K562 (cell line): Measurements from ENCODE around the gene SMIM3. TPM values are rescaled to one million over a fixed set of nuclear protein-coding genes. Genes with fewer than 3 reads are reported as not detected.
A peak's percentile ranks its signal among the peaks of the same experiment; 100 is the strongest.

ENCODE experiments used
- BHLHE40 ChIP-seq: IDR thresholded peaks from 2 replicates; pipeline ENCODE4 v1.6.1; 2011; ENCODE audit warnings: low read length, improper control_type of control experiment
- CHD2 ChIP-seq: IDR thresholded peaks from 2 replicates; pipeline ENCODE4 v1.6.1; 2011; ENCODE audit warnings: low read depth, low read length
- GABPA ChIP-seq: fragments of 200-800 bp; sonication (Bioruptor generic); conservative IDR thresholded peaks from 2 replicates; pipeline ENCODE4 v1.6.1; 2016; ENCODE audit warnings: low read depth, missing genetic modification characterization, missing compliant biosample characterization
- LCOR ChIP-seq: sonication (generic); formaldehyde crosslinking; IDR thresholded peaks from 2 replicates; pipeline ENCODE4 v1.8.0; 2022; ENCODE audit warnings: mild to moderate bottlenecking, missing genetic modification reagents
- MYNN ChIP-seq, 2 experiments: sonication (generic); formaldehyde crosslinking in 1 of 2; IDR thresholded peaks; 2 replicates each; pipeline versions ENCODE4 v1.5.0 to v1.6.1; 2016 to 2020; ENCODE audit warnings: antibody characterized with exemption in 1 of 2, missing genetic modification reagents in 1 of 2
- NCOA1 ChIP-seq: fragments of 450-650 bp; IDR thresholded peaks from 2 replicates; pipeline ENCODE4 v1.6.1; 2016; ENCODE audit warnings: low read depth
- NFYB ChIP-seq: IDR thresholded peaks from 2 replicates; pipeline ENCODE4 v1.6.1; 2011; ENCODE audit warnings: mild to moderate bottlenecking, moderate library complexity; ENCODE audit not compliant: insufficient read length; ENCODE audit errors: extremely low read depth
- RBM34 ChIP-seq: fragments of 200-400 bp; formaldehyde crosslinking; IDR thresholded peaks from 2 replicates; pipeline ENCODE4 v1.6.1; 2018; ENCODE audit warnings: low read length, borderline replicate concordance; ENCODE audit not compliant: insufficient read depth
- SP2 ChIP-seq: IDR thresholded peaks from 2 replicates; pipeline ENCODE4 v1.6.1; 2011; ENCODE audit warnings: mild to moderate bottlenecking, low read depth, low read length, moderate library complexity; ENCODE audit not compliant: poor library complexity, severe bottlenecking; ENCODE audit errors: extremely low read depth
- SREBF2 ChIP-seq: sonication (generic); formaldehyde crosslinking; IDR thresholded peaks from 2 replicates; pipeline ENCODE4 v1.4.0; 2020; ENCODE audit warnings: mild to moderate bottlenecking, missing genetic modification reagents
- TEAD1 ChIP-seq, 2 experiments: fragments of 450-650 bp in 1 of 2; sonication (generic) in 1 of 2; formaldehyde crosslinking; IDR thresholded peaks; 2 replicates each; pipeline versions ENCODE4 v1.4.0 to v1.8.0; 2020 to 2022; ENCODE audit warnings: mild to moderate bottlenecking in 2 of 2, missing genetic modification reagents in 1 of 2
- THRAP3 ChIP-seq: fragments of 450-650 bp; IDR thresholded peaks from 2 replicates; pipeline ENCODE4 v1.6.1; 2016; ENCODE audit warnings: mild to moderate bottlenecking, inconsistent platforms, borderline replicate concordance
- ZBTB40 ChIP-seq, 2 experiments: fragments of 450-650 bp in 1 of 2; sonication (generic) in 1 of 2; formaldehyde crosslinking in 1 of 2; IDR thresholded peaks; 2 replicates each; pipeline versions ENCODE4 v1.7.1 to v1.9.0; 2016 to 2022; ENCODE audit warnings: inconsistent platforms in 1 of 2, mild to moderate bottlenecking in 1 of 2, missing genetic modification reagents in 1 of 2
- ZNF76 ChIP-seq: fragments of 250-450 bp; sonication (Bioruptor Pico); IDR thresholded peaks from 2 replicates; pipeline ENCODE4 v1.4.0; 2020; ENCODE audit warnings: mild to moderate bottlenecking, moderate library complexity, borderline replicate concordance
- ZNF764 ChIP-seq: fragments of 250-450 bp; sonication (Bioruptor Pico); IDR thresholded peaks from 2 replicates; pipeline ENCODE4 v1.4.0; 2020; ENCODE audit warnings: low read depth, mild to moderate bottlenecking, moderate library complexity
- polyA plus RNA-seq, 8 experiments: library from polyadenylated mRNA; depleted of rRNA in 4 of 8; stranded (reverse) in 5 of 8; unstranded in 3 of 8; fragments of >200 nt; fragmentation: Nextera tagmentation in 2 of 8; fragmentation: Illumina TruSeq in 1 of 8; extraction: Ambion mirVana in 2 of 8; extraction: Trizol in 1 of 8; gene quantifications; 2 replicates each; pipeline versions ENCODE4 v1.2.1 to v1.2.3, GENCODE V29; 2011 to 2014; ENCODE audit warnings: inconsistent platforms in 1 of 8, missing spikeins in 1 of 8
- total RNA-seq, 7 experiments: library from RNA; depleted of rRNA in 6 of 7; stranded (reverse); fragments of >200 nt in 6 of 7; fragmentation: Illumina TruSeq in 2 of 7; extraction: Trizol in 2 of 7; gene quantifications; 2 replicates each; pipeline versions ENCODE4 v1.2.1 to v1.2.3, GENCODE V29; 2011 to 2021; ENCODE audit warnings: low replicate concordance in 1 of 7
- TF ChIP-seq, protein P1 (sequence below), 2 experiments: fragments of 450-650 bp in 1 of 2; sonication (generic) in 1 of 2; formaldehyde crosslinking in 1 of 2; IDR thresholded peaks in 1 of 2; conservative IDR thresholded peaks in 1 of 2; 2 replicates each; pipeline versions ENCODE4 v1.6.1 to v1.8.1; 2016 to 2023; ENCODE audit warnings: mild to moderate bottlenecking in 2 of 2, moderate library complexity in 2 of 2, inconsistent platforms in 1 of 2, missing genetic modification reagents in 1 of 2

The SMIM3 gene
- total and polyA plus RNA-seq, 9 of the 15 experiments (the other 6 are each of a cell fraction or from before 2014, with no cell fraction given): 4.1 to 27.7 (median 13.6) TPM

- TF ChIP-seq RBM34: no peak
- no peak for TF ChIP-seq ZNF76 (CRISPR knock-in tag)
- TF ChIP-seq ZBTB40 (IDR thresholded peaks at IDR 0.05): peak; percentile 85
- no peak for TF ChIP-seq ZBTB40 (CRISPR knock-in tag; IDR thresholded peaks at IDR 0.05)
- TF ChIP-seq BHLHE40: peak; percentile 99
- TF ChIP-seq SREBF2: 0 out of 2 replicates have a peak, but pooled peaks have one; percentile 79
- peak; percentile 93 for TF ChIP-seq GABPA (tag)
- TF ChIP-seq LCOR: peak; percentile 82; the same call in 1 of the 2 replicates
- TF ChIP-seq MYNN (IDR thresholded peaks at IDR 0.05): no peak
- TF ChIP-seq MYNN (CRISPR knock-in tag; IDR thresholded peaks at IDR 0.05): no peak
- TF ChIP-seq ZNF764 (CRISPR knock-in tag): no peak
- TF ChIP-seq THRAP3: no peak
- TF ChIP-seq, protein P1, sequence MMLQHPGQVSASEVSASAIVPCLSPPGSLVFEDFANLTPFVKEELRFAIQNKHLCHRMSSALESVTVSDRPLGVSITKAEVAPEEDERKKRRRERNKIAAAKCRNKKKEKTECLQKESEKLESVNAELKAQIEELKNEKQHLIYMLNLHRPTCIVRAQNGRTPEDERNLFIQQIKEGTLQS (IDR thresholded peaks at IDR 0.05): peak; percentile 88
- TF ChIP-seq, protein P1 (CRISPR knock-in tag; conservative IDR thresholded peaks at IDR 0.05): no peak; the same call in 1 of the 2 replicates
- peak; percentile 94 for TF ChIP-seq NFYB
- peak; percentile 78 to 94 for TF ChIP-seq TEAD1 (CRISPR knock-in tag; IDR thresholded peaks at IDR 0.05)
- peak; percentile 86 for TF ChIP-seq SP2
- TF ChIP-seq NCOA1: peak; percentile 82; the same call in 1 of the 2 replicates
- TF ChIP-seq CHD2: peak; percentile 76
Measured at GRCh38 chr5:150758531-150759333, 19.8 kb upstream of the SMIM3 start, which contains the start of gene DCTN4 (continued).
